ENCODE results near the gene ABHD4.
"Not testable (repeated sequence)": the region's sequence is repeated elsewhere in the genome, so short reads cannot be mapped to it uniquely, and the experiment has no call there.

The ABHD4 gene, protein sequence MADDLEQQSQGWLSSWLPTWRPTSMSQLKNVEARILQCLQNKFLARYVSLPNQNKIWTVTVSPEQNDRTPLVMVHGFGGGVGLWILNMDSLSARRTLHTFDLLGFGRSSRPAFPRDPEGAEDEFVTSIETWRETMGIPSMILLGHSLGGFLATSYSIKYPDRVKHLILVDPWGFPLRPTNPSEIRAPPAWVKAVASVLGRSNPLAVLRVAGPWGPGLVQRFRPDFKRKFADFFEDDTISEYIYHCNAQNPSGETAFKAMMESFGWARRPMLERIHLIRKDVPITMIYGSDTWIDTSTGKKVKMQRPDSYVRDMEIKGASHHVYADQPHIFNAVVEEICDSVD

DNA sequence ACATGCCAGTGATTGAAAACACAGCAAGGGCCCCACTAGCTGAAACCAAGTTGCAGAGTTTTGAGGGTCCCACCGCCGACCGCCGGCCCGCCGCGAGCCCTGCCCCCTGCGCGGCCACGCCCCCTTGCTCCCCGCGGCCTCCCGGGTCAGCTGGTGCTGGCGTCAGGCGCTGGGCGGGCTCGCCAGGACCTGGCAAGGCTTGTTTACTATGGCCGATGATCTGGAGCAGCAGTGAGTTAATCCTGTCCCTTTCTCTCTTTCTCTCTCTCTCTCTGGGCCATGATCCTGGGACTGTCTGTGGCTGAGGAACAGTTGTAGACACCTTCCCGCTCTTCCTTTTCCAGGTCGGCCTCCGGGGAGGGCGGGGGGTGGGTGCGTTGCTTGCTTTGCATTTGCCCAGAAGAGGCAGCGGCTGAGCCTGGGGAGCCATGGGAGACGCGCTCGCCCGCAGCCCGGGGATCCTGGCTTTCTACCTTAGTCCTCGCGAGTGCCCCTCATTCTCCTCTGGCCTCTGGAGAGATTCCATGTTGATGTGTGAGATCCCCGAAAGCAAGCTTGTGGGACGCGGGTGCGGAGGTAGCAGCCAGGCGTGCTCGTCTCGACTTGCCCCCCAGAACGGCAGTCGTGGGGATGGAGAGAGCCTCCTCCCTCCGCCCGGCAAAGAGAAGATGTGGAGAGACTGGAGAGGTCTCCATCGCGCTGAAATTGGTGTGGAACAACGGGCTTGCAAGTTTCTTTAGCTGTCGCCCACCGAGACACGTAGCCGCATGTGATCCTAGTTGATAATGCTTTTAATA lies at the start of gene ABHD4:
Gene ABHD4 (plus strand): TSS at position 202 of the 797 bp plus-strand sequence. CDS start 7 bp downstream, at position 209.
- no peak for DNase-seq (ENCODE audit: low read depth)

- DNase-seq (ENCODE audit: low read depth), result no peak
Observed at GRCh38 chr14:22549324-22549962, 48.7 kb upstream of the ABHD4 start.

GRCh38 chr14:22549981-22550673 lies 48.0 kb upstream of the ABHD4 start:
- DNase-seq (ENCODE audit: low read depth), result no peak

DNA sequence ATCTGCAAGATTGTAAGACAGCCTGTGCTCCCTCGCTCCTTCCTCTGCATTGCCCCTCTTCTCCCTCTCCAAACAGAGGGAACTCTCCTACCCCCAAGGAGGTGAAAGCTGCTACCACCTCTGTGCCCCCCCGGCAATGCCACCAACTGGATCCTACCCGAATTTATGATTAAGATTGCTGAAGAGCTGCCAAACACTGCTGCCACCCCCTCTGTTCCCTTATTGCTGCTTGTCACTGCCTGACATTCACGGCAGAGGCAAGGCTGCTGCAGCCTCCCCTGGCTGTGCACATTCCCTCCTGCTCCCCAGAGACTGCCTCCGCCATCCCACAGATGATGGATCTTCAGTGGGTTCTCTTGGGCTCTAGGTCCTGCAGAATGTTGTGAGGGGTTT lies 46.5 kb upstream of the ABHD4 start:
- no peak for DNase-seq (ENCODE audit: low read depth)

DNA sequence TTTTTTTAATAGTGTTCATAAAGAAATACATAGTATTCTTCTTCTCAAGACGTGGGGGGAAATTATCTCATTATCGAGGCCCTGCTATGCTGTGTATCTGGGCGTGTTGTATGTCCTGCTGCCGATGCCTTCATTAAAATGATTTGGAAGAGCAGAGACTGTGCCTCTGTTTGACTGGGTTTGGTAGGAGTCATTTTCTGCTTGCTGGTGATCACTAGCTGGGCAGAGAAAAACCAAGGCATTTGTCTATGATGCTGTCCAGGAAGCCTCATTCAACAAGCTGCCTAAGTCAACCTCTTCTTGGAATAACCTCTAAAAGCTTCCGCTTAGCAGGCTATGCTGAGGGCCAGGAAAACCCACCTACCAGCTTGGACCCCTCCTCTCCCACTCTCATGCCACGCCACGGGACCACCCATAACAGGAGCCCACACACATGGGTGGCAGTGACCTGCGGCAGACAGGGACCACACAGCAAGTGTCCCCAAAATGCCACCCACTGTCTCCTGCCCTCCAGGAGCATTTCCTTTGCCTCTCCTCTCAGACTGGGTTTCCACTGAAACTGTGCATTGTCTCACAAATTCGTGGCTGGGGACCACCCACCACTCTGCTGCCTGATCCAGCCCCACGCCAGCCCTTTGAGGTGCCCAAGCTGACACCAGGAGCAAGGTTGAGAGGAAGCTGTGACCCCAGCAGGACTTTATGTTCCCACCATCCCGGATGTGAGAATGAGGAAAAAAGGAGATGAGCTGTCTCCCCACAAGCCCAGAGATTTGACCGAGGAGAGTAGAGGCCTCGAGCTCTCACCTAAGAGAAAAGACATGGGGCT lies 45.9 kb upstream of the ABHD4 start:
- DNase-seq (ENCODE audit: low read depth), result no peak

GRCh38 chr14:22552827-22553076 lies 45.3 kb upstream of the ABHD4 start:
- DNase-seq (ENCODE audit: low read depth), result no peak

DNA sequence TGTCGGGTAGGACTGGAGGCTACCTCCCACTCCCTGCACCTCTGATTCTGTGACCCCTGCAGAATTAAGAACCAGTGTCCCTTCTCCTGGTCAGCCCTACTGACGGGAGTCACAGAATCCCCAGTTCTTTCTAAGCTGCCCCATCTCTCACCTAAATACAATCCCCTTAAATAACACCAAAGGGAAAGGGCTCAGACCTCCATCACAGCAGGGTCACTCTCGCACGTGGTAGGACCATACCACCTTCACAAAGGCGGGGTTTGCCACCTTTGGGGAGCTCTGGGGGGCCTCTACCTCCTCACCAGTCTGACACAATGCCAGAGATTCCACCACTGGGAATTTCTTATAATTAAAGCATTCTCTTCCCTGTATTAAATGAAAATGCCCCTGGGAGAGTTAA lies 44.7 kb upstream of the ABHD4 start:
- no peak for DNase-seq (ENCODE audit: low read depth)

DNA sequence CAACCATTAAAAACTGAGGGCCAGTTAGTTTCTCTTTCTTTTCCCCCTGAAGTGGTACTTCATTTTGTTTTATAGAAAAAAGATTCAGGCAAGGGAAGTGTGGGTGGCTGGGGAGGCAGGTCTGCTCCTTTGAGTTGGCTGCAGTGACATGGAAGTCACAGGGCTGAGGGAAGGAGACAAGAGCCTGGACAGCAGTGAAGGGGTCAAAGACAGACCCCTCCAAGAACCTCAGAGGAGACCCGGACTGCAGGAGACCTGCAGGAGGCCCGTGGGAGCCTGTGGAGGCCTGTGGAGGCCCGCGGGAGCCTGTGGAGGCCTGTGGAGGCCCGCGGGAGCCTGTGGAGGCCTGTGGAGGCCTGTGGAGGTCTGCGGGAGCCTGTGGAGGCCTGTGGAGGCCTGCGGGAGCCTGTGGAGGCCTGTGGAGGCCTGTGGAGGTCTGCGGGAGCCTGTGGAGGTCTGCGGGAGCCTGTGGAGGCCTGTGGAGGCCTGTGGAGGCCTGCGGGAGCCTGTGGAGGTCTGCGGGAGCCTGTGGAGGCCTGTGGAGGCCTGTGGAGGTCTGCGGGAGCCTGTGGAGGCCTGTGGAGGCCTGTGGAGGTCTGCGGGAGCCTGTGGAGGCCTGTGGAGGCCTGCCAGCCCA lies 44.1 kb upstream of the ABHD4 start:
- DNase-seq (ENCODE audit: low read depth), result not testable (repeated sequence)

DNA sequence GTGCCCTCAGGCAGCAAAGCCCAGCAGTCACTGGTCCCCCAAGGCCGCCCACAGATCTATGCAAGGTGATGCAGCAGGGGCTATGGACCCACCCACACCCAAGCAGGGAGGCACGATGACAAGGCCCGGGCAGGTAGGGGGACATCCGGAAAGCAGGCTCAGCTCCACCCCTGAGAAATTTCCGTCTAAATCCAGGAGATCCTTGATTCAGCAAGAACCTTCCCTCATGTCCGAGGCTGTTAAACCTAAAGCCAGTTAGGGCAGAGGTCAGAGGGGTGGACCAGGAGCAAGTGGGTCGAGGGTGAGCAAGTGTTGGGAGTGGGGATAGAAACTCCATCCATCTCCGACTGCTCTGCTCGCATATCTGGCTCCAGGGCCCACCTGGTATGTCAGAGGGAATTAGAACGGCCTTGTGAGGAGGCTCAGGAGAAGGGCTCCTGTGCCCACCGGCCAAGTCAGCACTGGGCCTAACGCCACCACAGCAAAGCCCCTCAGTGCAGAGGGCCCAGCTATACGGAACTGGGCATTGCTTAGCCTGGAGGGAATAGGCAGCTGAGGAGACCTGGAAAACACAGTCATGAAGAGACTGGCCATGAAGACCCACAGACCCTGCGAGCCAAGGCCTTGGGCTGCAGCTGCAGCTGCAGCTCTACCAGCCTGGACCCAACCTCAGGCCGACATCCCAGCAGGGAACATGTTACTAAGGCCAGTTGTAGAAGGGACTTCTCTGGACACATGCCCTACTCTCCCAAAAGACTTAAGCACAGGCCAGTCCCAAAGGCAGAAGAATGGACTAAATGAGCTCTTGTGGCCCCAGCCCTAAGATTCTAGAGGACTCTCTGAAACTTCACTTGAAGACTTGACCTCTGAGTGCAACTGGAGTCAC lies 43.4 kb upstream of the ABHD4 start:
- DNase-seq (ENCODE audit: low read depth), result no peak

DNA sequence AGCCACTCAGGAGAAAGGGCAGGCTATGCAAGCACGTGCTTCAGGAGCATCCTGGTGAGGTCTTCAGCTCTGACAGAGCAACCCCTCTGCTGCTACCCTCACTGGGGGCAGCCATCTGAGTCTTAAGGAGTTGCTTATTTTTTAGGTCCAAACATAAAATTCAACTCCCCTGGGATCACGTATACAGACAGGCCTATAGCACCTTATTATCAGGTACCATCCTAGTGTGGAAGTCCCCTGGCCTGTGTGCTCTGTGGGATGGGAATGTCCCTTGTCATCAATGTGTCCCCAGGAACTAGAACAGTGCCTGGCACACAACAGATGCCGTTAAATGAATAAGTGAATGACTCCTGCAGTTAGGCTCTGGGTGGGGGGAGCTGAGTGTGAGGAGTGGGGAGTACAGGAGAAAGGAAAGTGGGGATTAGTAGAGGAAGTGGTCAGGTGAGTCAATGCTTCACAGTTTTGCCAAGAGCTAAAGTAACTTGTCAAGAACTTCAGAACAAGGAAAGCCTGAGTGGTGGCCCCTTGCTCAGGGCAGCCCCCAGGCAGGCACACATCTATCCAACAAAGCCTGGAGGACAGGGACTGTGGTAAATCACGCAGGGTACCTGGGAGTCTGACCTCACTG lies 42.6 kb upstream of the ABHD4 start:
- DNase-seq (ENCODE audit: low read depth), result no peak

- no peak for DNase-seq (ENCODE audit: low read depth)
Observed at GRCh38 chr14:22556021-22556989, 41.8 kb upstream of the ABHD4 start.

- no peak for DNase-seq (ENCODE audit: low read depth)
Observed at GRCh38 chr14:22556990-22557623, 41.0 kb upstream of the ABHD4 start.

GRCh38 chr14:22557846-22558220 lies 40.3 kb upstream of the ABHD4 start:
- no peak for DNase-seq (ENCODE audit: low read depth)

GRCh38 chr14:22558221-22558913 lies 39.7 kb upstream of the ABHD4 start:
- no peak for DNase-seq (ENCODE audit: low read depth)

DNA sequence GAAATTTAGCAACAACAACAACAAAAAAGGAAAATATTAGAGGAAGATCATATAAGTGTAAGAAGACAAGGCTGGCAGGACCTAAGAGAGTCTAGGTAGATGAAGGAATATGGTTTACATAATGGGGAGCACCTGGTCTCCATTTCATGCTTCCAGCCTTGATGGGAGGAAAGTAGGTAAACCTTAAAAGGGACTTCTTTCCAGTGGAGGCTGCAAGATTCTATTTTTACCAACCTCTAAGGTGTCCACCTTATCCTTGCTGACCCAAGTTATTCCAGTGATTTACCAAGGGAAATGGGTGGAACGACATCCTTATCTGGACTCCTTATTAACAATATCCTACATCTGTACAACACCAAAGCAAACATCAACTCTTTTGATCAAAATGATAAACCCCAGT lies 39.1 kb upstream of the ABHD4 start:
- no peak for DNase-seq (ENCODE audit: low read depth)

DNA sequence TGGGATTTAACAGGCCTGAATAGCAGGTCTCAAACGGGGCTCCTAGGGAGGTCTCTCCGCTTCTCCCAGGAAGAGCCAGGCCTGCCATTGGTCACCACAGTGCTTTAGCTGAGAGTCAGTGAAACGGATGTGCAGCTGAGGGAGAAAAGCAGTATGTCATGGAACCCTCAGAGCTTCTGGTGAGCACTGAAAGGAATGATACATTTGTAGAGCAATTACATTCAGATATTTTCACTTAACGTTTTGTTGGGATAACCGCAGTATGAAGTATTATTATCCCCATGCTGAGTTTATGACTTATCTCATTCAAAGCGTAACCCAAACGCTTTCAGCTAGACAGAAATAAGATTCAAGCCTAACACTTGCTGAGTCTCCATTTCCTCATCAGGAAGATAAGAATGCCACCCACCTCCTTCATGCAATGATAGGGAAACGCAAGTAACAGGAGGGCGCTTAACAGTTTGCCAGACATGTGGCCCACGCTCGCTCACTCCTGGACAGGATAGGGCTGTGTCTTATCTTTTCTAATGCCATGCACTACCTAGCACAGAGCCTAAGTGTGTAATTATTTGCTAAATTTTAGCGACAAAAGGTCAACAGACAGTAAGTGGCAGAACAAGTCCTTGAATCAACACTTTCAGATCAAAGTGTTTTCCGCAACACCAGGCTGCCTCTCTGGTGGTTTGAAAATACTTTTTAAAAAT lies 37.3 kb upstream of the ABHD4 start:
- DNase-seq (ENCODE audit: low read depth), result no peak

DNA sequence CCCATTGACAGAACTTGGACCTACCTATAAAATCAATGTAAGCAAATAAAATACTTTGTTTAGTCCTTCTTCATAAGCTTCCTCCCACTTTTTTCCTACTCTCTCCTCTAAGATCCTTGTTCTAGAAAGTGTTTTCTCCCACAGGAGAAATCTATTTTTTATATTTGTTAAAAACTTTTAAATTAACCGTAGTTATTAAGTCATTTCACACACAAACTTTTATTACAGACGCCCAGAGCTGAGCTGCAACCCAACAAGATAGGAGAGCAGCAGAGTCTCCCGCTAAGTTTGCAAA lies 36.8 kb upstream of the ABHD4 start:
- no peak for DNase-seq (ENCODE audit: low read depth)
